ENCODE data around the gene GFI1.
A peak's percentile ranks its signal among the peaks of the same experiment; 100 is the strongest.
"Not testable (repeated sequence)": the region's sequence is repeated elsewhere in the genome, so short reads cannot be mapped to it uniquely, and the experiment has no call there.

Gene GFI1

DNA sequence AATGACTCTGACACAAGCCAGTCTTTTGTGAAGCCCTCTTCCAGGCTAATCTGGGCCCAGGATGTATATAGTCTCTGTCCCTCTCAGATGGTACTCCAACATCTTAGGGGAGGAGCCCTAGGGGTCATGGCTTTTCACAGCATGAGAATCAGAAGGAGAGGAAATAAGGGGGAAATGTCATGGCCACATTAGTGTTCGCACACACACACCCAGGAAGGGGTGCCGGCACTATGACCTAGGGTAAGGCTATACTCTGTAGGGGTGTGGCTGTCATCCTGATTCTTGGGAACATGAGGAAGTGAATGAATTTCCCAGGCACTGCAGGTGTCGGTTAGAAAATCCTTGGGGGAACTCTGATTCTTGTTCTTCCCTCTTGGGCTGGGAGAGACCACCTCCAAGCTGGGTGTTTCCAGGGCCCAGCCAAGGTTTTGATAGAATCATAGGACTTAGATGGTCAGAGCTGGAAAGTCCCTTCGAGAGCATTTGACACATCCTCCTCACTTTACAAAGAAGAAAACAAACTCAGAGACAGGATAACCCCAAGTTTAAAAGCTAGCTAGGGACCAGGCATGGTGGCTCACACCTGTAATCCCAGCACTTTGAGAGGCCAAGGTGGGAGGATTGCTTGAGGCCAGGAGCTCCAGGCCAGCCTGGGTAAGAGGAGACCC, 22.0 kb downstream of the GFI1 start:
- no peak for DNase-seq (ENCODE audit: low read depth)

DNA sequence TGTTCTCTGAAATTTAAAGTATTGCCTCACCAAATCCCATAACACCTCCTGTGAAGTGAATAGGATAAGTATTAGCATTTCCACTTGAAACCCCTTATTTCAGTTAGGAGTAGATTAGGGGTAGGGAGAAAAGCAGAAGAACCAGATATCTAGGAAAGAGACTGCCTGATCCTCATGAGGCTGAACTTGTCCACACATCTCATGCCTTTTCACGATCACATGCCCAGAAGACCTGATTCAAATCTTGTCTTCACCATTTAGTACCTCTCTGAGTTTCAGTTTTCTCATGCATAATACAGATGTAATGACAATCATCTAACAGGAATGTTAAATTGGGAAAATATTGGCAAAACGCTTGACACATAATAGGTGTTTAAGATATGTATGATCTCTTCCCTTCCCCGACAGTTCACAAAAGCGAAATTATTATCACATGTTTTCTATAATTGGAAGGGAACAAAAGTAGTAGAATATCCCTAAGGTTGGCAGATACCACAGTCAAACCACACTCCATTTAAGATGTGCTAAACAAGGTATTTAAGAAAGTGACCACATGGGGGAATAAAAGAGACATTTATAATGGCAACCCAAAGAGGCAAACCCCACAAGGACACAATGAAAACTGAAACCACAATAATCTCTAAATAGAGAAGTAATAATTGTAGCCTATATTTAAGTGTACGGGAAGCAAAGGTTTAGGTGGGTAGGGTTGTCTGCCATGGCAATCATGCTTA, 25.2 kb downstream of the GFI1 start:
- no peak for DNase-seq (ENCODE audit: low read depth)

DNA sequence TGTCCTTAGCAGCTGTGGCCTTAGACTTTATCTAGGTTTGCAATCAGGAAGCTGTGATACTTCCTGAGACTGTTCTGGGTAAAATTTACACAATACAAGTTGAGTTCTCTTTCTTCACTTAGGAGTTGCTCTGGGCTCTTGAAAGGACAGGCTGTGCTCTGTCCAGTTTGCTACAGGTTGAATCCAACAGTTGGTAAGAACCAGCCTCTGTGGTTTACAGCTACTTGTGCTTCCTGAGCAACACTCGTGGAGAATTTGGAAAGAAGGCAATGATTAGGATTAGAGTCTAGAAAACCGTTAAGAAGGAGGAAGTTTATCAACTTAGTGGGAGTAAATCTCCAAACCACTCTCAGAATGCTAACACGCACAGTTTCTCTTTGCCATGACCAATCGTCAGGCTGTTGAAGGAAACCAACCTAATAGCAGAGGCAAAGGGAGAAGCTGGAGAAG, 26.8 kb downstream of the GFI1 start:
- DNase-seq (ENCODE audit: low read depth), result peak; percentile 27

DNA sequence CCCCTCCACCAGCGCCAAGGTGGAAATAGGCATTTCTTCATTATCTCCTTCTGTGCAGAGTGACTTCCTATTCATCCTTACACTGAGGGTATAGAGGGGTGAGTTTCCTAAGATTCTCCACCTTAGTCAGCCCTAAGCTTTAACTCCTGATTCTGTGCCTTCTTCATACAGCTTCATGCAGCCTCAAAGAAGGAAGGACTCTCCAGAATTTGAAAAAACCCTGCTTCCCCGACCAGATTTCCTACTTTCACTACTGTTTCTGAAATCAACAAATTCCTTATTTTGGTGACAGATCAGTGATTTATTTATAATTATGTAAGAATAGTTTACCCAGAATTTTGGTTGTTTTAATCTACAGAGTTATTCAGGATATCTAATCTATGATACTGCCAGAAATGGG, 28.6 kb downstream of the GFI1 start:
- no peak for DNase-seq (ENCODE audit: low read depth)

DNA sequence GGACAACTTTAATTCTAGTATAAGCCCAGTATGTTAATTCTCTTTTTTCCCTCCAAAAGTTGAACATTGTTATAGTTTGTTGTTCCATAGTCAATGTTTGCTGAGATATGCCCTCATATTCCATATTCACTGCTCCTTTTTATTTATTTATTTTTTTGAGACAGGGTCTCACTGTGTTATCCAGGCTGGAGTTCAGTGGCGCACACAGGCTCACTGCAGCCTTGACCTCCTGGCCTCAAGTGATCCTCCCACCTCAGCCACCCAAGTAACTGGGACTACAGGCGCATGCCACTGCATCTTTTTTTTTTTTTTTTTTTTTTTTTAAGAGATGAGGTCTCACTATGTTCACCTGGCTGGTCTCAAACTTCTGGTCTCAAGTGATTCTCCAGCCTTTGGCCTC, 38.7 kb downstream of the GFI1 start:
- DNase-seq (ENCODE audit: low read depth), result no peak

DNA sequence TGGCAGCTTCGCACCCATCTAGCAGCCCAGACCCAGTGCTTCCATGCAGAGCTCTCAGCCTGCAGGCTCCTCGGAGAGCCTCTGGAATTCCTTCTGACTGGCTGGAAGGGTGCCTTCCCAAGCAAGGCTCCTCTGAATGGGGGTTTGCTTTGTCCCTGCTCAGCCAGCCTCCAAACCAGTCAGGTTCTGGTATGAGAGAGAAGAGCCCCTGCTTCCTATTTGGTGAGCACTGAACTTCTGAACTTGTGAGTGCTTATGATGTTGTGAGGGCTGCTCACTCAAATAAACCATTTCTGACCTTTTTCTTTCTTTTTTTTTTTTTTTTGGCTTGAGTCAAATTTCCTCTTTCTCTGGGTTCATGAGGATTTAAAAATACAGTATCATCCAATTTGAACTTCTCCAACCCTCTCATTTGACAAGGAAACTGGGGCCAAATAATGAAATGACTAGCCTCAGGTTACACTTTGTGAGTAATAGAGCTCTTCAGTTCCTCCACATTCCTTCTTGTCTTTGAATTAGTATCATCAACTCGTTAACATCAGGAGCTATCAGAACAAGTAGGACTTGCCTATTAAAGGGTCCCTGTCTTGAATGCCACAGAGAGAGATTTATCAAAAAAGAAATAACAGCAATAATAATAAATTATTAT, 39.6 kb downstream of the GFI1 start:
- DNase-seq (ENCODE audit: low read depth), result peak; percentile 22

DNA sequence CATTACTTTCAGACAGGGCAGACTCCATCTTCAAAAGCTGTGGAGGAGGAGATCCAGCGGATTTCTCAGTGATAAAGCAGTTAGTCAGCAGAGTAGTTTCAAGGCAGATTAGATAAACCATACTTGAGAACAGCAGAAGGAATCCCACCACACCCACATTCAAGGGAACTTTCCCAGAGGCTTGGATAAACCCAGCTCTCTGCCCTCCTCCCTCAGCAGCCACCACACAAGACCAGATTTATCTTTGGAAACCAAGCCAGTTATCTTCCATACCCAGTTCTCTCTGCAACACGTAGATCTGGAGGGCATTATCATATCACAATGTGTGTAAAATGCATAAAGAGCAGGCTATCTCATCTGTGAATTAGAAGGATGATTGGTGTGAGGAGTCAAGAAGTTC, 40.2 kb downstream of the GFI1 start:
- DNase-seq (ENCODE audit: low read depth), result peak; percentile 99

DNA sequence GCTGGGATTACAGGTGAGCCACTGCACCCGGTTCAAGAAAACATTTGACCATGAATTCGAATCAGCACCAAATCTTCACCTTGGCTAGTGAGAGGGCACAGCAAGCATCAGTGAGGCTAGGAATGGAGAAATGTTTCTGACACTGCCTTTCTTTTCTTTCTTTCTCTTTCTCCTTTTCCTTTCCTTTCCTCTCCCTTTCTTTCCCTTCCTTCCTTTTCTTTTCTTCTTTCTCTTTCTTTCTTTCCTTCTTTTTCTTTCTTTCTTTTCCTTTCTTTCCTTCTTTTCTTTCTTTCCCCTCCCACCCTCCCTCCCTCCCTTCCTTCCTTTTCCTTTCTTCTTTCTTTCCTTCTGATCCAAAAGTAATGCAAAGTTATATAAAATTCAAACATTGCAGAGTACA, 40.9 kb downstream of the GFI1 start:
- DNase-seq (ENCODE audit: low read depth), result no peak

DNA sequence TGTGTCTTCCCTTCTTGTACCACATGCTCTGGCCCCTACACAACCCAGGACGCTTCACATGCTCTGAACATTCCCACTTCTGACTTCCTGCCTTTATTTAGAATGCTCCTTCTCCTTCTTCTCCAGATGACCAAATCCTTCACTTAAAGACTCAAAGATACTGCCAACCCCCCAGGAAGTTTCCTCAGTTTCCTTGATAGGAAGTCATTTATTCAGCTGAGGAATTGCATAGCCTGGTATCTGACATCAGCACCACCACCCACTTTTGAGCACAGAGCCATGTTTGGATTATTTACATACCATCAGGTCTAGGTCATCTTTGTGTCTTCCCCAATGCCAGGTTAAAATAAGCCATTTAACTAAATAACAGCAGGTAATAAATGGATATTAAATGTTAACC, 42.4 kb downstream of the GFI1 start:
- DNase-seq (ENCODE audit: low read depth), result peak; percentile 72

DNA sequence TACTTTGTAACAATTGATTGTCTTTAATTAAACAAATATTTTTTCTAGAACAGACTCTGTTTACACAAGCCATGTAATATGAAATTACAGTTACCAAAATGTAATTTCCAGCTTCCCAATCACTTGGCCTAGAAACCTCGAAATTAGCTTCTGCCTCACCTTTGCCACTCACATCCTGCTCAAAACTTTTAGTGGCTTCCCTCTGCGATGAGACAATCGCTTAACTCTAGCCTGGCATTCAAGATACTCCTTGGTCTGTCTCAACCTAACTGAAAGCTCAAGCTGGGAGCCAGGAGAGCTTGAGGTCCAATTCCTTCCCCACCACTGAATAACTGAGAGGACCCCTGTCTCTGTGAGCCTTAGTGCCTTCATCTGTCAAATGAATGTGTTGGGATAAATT, 42.8 kb downstream of the GFI1 start:
- no peak for DNase-seq (ENCODE audit: low read depth)

DNA sequence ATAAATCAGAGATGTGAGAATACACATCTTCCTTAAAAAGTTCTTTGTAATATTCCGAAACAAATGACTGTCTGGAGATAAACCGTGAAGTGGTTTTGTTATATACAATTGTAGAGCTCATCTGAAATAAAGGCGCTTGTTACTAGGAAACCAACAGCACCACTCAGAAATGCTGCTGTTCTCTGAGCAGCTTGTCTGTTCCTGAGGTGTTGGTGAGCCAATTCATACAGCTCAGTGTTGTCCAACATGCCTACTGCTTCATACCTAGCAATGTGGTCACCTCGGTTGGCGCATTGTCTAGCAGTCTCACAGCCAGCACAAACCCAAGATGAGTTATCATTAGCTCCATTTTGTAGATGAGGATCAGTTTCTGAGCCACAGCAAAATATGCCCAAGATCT, 44.4 kb downstream of the GFI1 start:
- no peak for DNase-seq (ENCODE audit: low read depth)

DNA sequence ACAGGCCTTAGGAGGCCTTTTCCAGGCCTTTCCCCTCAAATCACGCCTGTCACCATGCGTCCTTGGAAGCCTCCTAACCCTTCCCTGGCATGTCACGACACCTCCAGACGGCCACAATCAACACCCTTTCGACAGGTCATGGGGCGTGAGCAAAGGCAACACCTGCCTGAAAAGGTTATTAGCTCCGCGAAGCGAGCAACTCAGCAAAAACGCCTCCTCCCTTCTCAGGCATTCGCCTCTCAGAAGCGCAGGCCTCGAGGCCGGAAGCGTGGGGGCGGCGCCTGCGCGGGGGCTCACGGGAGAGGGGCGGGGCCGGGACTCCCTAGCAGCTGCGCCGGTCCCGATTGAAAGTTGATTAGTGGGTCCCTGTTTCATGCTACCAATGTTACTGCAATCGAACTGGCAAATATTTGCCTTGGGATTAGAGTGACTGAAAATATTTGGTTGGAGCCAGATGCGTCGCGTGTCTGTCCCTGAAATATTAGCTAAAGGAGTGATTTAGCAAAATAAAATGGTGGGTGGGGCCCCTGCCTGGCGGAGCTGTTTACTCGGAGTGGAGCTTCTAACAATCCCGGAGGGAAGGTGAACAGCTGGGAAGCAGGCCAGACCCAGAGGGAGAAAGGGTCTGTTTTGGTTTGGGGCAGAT, 44.9 kb downstream of the GFI1 start:
- no peak for DNase-seq (ENCODE audit: low read depth)

DNA sequence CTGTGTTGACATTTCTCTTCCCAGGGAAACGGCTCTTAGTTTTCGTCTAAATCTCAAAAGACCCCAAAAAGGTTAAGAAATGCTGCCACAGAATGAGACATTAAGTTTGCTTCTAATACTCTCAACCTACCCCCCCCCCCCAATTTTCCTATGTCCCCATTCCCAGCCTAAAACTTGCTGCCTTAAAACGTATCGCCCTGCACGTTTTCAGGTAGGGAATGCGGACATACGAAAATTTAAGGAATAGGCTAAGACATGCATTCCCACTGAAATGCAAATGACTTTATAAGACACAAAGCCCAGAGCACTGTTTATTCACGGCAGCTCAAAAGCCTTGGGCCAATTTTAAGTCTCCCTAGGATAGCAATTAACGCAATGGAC, 45.4 kb downstream of the GFI1 start:
- no peak for DNase-seq (ENCODE audit: low read depth)

DNA sequence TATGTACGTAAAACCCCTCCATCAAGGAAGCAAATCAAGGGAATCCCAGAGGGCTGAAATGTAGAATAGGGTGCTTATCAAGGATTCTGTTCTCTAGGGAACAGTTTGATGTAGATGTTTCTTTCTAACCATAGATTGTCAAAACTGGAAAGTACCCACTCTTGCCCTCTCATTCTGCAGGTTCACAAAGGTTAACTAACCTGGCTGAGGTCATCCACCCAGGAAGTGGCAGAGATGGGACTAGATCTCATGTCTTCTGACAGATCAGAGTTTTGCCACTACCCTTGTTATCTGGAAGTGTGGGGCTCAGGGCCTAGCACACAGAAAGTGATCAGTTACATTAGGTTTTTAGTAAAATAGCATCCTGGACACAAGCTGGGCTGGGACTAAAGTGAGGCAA, 47.4 kb downstream of the GFI1 start:
- no peak for DNase-seq (ENCODE audit: low read depth)

DNA sequence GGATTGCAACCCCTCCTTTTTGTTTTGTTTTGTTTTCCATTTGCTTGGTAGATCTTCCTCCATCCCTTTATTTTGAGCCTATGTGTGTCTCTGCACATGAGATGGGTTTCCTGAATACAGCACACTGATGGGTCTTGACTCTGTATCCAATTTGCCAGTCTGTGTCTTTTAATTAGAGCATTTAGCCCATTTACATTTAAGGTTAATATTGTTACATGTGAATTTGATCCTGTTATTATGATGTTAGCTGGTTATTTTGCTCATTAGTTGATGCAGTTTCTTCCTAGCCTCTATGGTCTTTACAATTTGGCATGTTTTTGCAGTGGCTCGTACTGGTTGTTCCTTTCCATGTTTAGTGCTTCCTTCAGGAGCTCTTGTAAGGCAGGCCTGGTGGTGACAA, 52.2 kb downstream of the GFI1 start:
- DNase-seq (ENCODE audit: low read depth), result not testable (repeated sequence)

DNA sequence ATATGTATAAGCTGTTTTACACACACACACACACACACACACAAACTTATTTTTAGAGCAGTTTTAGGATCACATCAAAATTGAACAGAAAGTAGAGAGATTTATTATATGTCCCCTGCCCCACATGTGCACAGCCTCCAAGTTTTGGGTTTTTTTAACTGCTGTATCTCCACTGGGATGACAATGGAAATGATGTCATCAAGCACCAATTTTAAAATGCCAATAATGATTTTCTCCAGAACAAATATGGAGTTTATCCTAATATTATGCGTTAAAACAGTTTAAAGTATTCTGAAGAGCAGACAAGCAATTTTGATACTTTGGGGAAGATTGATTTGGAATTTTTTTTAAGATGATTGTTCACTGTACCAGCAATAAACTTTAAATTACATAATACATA, 56.7 kb downstream of the GFI1 start:
- DNase-seq (ENCODE audit: low read depth), result no peak

DNA sequence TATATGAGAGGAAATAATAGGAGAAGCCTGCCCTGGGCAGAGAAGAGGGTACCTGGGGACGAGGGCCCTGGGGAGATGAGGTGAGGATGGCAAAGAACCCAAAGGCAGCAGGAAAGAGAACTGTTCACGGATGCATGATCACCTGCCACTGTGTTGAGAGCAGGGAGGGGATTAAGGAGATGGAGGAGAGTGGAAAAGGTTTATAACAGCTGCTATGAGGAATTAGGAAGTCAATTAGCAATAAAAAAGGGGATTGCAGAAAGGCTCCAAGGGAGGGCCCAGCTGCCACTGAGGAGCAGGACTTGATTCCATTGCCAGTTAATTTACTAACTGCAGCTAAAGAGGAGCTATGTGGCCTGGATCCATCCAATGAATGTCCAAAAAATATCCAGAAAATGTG, 61.1 kb downstream of the GFI1 start:
- no peak for DNase-seq (ENCODE audit: low read depth)

Measured in amniotic epithelial cell (primary cell).